RKO (cell line): ENCODE results near the gene KRTAP1-3.
"Not testable (repeated sequence)": the region's sequence is repeated elsewhere in the genome, so short reads cannot be mapped to it uniquely, and the experiment has no call there.

ENCODE experiments used
- DNase-seq: peaks from one replicate; pipeline ENCODE4 v3.0.0-alpha.2; 2016; ENCODE audit warnings: low spot score

The KRTAP1-3 gene

GRCh38 chr17:41054025-41054424 lies 19.4 kb upstream of the KRTAP1-3 start:
- DNase-seq, result no peak

DNA sequence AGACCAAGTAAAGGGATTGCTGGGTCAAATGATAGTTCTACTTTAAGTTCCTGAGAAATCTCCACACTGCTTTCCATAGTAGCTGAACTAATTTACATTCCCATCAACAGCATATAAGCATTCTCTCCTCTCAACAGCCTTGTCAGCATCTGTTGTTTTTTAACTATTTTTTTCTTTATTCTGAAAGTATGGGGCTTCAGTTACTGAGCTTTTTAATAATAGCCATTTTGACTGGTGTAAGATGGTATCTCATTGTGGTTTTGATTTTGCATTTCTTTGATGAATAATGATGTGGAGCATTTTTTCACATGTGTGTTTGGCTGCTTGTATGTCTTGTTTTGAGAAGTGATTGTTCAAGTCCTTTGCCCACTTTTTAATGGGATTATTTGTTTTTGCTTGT lies 17.9 kb upstream of the KRTAP1-3 start:
- DNase-seq, result no peak

DNA sequence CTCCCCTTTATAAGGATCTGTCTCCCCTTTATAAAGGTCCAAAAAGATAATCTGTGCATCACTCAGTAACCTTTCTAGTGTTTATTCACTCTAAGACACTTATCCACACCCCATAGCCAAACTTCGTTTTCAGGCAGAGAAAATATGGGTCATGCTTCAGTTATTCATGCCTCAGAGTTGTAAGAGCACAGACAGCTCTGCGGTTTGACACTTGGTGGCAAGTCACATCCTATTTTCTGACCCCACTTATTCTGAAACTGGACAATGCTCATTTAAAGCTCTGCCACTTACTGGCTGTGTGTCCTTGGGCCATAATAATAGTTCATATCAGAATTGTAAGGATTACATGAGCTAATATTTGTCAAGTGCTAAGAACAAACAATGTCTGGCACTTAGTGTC lies 14.4 kb upstream of the KRTAP1-3 start:
- DNase-seq, result peak; percentile 56

DNA sequence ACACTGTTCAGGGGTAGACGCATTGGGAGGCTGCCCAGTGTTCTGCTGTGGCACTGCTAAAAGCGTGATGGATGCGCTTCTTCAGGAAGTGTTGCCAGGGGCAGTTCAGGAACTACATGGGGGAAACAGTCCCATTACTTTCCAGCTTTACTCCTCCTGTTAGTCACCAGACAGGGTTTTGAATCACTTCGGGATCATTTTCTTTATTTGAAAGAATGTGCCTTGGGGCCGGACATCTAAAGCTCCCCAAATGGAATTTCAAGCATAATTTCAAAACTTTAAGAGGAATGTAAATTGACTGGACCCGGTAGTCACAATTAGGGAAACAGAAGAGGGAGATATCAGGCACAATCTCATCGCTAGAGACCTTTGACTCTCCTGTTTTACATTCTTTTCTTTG lies 13.8 kb upstream of the KRTAP1-3 start:
- no peak for DNase-seq

GRCh38 chr17:41046735-41047465 lies 12.2 kb upstream of the KRTAP1-3 start, which contains the start of gene KRTAP2-1:
Gene KRTAP2-1, minus strand, starts transcription at chr17:41047316. Its CDS starts 49 bp downstream, at chr17:41047267.
- DNase-seq, result not testable (repeated sequence)

DNA sequence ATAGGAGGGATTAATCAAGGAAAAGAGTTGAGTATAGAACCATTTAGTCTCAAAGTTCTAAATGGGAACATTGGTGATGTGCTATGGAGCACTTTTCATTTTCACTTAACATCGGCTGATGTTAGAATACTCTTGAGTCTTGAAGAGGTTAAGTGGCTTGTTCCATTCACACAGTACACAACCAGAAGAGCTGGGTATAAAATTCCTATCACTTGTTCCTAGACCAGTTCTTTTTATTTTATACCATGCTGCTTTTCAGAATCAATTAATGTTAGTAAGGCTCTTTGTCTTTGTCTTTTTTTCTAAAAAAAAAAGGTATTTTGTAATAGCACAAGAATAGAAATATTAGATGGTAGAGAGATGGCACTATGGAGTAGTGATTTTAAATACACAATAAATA lies 8.3 kb upstream of the KRTAP1-3 start:
- DNase-seq, result no peak

GRCh38 chr17:41040783-41041571 lies 6.3 kb upstream of the KRTAP1-3 start, which contains the start of gene KRTAP1-1:
Gene KRTAP1-1, minus strand, starts transcription at chr17:41041450. Its CDS starts 53 bp downstream, at chr17:41041397.
- DNase-seq, result not testable (repeated sequence)

DNA sequence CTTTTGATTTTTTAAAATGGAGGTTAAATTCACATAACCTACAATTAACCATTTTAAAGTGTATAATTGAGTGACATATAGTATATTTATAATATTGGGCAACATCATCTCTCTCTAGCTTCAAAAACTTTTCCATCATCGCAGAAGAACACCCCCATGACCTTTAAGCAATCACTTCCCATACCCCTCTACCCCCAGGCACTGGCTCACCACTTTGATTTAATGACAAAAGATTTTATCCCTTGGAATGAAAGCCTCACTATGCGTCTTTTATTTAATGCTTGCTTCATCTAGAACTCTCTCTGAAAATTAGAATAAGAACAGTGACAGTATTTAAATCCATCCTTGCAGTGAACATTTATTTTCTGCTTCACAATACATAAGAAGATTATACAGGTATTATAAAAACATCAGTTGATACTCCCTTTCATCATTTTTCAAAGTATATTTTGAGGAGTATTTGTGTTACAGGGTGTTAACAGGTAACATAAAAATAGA lies 3.2 kb upstream of the KRTAP1-3 start:
- no peak for DNase-seq

GRCh38 chr17:41029633-41030245 lies 4.9 kb downstream of the KRTAP1-3 start, which contains the start of gene KRTAP1-4:
Gene KRTAP1-4, minus strand, starts transcription at chr17:41030195. Its CDS starts 117 bp downstream, at chr17:41030078.
- DNase-seq, result no peak

GRCh38 chr17:41026715-41027471 lies 7.8 kb downstream of the KRTAP1-3 start, which contains the start of gene KRTAP1-5:
Gene KRTAP1-5, minus strand, starts transcription at chr17:41027208. Its CDS starts 53 bp downstream, at chr17:41027155.
- DNase-seq, result peak; percentile 14

DNA sequence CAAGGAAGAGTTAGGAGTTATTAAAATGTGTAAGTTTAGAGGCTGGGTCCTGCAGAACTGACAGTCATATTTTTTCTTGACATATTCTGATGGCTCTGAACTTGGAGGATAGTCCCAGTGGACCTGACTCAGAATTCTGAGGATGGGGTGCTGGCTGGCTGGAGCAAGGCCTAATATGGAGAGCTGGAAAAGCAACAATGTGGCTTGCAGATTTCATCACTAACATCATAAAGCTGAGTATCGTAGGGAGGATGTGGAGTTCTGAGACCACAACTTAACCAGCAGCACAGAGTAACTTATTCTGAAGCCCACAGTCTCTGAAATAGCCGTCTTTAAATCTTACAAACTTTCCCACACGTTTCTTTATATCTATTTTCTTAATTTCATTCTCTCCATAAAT lies 10.0 kb downstream of the KRTAP1-3 start:
- DNase-seq, result no peak

- no peak for DNase-seq
These were observed 14.3 kb downstream of the KRTAP1-3 start for GRCh38 chr17:41020336-41020735.

DNA sequence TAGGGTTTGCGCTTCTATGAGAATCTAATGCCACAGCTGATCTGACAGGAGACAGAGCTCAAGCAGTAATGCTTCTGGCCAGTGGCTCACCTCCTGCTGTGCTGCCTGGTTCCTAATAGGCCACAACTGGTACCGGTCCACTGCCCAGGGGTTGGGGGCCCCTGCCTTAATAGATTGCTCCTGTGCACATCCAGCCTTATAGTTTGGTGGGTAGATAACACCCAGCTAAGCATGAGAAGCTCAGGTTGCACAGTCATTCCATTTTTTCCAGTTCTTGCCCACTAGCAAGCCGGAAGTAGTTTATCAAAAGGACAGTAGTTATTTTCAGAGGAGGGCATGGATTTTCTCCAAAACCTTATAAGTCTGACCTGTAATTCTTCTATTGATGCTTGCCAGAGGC lies 15.3 kb downstream of the KRTAP1-3 start:
- DNase-seq, result no peak

- DNase-seq, result no peak
These were observed 16.1 kb downstream of the KRTAP1-3 start for GRCh38 chr17:41018541-41018940.

DNA sequence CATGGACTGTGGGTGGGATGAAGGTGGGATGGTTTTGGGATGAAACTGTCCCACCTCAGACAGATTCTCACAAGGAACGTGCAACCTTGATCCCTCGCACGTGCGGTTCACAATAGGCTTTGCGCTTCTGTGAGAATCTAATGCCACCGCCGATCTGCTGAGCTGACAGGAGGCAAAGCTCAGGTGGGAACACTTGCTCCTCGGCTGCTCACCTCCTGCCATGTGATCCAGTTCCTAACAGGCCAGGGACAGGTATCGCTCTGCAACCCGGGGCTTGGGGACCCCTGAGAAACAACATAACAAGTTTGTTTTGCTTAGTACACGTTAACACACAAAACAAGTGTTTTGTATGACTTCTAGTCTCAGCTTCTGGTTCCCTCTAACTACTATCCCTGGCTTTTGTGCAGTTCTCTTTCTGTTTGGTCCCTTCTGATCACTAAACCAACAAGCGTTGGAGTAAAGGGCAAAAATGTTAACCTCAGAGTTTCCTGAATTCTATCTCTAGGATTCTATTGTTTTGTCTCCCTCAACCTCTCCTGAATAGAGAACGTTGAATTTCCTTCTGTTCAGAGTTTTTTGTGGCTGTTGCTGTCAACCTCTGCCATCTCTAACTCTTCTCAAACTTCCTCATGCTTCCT lies 18.0 kb downstream of the KRTAP1-3 start:
- no peak for DNase-seq

DNA sequence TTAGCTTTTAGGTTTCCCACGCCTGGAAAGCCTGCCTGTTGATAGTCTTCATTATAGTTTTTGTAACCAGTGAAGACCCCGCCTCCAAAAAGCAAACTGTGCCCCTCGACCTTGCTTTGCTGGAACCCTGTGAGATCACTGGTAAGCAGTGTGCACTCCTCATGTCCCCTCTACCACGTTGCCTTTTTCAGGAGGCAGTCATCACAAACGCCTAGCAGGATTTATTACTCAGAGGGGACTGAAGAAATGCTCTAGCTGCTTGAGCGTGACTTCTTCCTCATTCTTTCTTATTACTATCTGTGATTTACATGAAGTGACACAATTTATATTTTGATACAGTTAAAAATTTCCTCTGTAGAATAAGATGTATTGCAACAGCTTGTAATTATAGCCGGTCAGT lies 19.2 kb downstream of the KRTAP1-3 start:
- DNase-seq, result no peak

DNA sequence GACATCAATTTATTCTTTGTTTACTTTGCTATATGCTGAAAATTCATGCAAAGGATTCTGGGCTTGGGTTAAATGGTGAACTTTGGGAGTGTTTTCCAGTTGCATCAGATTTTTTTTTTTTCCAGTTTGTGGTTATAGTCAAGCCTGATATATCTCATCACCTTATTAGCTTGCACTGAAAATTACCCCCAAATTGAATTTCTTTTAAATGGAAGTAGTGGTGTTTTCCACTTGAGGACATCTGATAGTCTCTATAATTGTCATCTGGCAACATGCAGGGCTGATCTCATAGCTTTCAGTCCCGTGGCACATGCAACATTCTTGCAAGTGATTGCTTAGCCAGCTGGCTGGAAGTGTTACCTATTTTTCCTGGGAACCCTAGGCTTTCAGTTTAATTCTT lies 21.1 kb downstream of the KRTAP1-3 start:
- DNase-seq, result no peak

DNA sequence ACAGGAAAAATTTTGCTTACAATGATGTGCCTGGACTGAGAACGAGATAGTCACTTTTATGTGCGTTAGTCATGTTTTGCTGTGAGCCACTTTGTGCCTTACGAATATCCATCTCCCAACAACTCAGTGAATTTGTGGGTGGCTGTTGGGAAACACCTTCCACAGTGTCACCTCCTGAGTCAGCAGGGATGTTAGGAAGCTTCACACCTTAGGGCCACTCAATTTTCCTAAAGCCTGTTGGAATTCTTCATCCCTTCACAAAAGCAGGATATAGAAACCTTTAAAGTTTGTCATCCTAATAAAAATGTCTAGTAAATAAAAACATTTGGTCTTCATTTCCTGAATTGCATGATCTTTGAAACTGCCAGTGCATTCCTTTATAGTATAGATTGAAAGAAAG lies 21.5 kb downstream of the KRTAP1-3 start:
- peak; percentile 18 for DNase-seq

DNA sequence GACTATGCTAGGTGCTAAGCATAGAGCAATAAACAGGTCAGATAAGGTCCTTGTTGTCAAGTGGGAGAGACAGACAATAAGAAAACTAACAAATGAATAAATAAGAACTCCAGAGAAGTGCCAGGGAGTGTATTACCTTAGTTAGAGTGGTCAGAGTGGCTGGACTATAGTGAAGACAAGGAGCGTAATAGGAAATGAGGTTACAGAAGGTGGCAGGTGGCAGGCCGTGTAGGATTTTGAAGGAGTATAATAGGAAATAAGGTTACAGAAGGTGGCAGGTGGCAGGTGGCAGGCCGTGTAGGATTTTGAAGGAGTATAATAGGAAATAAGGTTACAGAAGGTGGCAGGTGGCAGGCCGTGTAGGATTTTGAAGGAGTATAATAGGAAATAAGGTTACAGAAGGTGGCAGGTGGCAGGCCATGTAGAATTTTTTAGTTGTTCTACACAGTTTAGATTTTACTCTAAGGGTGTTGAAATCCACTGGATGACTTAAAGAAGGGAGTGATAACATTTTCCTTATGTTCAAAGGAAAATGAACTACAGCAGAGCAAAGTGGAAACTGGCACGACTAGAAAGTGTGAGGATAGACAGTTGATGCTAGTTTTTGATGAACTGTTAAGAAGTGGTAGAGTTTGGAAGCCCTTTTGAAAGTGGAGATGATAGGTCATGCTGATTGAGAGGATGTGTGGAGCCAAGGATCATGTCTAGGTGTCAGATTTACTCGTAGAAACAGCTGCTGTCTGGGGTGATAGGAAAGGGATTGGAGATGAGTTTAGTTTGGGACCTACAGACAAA lies 22.2 kb downstream of the KRTAP1-3 start:
- no peak for DNase-seq

DNA sequence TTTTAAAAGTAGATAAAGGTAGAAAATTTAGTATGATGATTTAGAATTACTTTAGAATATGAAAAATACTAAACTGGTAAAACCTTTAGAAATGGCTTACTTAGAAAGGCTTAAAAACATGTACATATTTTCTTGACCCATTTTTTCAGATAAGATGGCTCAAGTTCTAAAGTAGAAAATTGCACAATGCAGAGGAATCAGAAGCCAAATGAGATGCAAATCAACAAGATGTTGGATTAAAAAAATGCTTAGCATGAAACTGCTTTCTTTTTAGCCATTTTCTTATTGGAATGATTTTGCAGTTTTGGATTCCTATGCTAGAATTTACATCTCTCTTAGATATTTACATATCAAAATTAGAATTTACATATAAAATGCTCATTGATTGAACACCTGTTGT lies 24.2 kb downstream of the KRTAP1-3 start:
- DNase-seq, result no peak
